GM18873 (cell line): ENCODE results near the gene VPS41.

ENCODE experiments used
- ATAC-seq: cut with Tn5 transposase; IDR thresholded peaks from one replicate; pipeline ENCODE4 v1.9.1; 2021; ENCODE audit warnings: mild to moderate bottlenecking, moderate library complexity, moderate number of reproducible peaks; ENCODE audit not compliant: unreplicated experiment, low FRiP score

Gene VPS41

DNA sequence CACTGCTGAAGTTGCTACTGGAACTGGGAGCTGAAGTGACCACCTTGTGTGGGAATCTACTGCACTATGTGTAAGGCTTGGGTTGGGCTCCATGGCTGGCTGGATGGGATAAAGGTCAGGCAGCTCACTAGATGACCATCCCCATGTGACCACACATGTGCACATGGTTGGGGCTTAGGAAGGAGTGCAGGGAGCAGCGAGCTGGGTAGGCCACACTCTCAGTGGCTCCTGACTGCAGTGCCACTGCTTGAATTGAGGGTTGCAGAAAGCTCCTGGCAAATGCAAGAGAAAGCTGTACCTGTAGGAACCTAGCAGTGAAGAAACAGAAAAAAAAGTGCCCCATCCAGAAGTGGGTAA lies 230.3 kb downstream of the VPS41 start:
- ATAC-seq, result no peak

DNA sequence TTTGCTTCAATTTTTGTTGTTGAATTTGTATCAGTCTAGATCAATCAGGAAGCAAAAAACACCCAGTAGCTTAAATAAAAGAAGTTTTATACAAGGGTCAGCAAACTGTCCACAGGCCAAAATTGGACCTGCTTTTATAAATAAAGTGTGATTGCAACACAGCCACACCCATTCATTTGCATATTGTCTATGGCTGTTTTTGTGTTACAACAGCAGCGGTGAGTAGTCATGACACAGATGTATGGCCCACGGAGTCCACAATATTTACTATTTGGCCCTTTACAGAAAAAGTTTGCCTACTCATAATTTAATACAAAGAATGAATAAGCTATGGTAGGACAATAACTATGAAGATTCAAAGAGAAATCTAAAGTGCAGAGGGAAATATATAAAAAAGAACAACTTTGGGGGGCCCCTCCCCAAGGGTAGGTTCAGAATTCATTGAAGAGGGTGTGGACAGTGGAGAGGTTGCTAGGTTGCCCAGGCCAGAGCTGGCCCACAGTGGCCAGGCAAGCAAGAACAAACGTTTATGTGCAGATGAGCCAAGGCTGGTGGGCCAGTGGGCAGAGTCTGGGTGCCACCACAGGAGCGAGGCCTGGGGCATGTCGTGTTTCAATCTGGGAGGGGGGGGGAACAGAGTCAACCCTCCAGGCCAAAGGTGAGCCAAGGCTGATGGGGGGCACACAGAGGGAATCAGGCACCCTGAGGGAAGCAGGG lies 230.9 kb downstream of the VPS41 start:
- no peak for ATAC-seq

DNA sequence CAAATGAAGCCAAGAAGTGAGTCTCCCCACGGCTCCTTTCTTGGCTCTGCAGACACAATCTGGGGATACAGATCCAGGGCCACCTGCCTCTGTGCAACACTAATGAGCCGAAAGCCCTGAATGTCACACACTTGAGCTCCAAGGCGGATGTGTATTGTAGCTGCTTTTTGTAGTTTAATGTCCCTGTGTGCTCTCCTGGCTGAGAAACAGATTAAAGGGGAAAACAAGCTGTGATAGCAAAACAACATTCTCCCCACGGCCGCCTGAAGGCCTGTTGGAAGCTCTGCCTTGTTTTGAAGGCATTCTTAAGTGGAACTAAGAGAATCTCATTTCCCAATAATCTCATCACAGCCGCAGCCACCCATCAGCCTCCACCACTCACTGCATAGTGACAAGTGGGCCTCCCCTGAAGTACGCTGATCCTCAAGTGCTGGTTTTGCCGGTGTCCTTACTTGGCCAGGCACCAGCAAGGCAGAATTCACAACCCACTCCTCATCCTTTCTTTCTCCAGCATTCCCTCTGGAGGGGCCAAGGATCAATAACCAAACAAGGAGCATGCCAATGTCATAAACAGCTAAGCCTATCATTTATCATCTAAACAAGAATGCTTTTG lies 233.4 kb downstream of the VPS41 start:
- ATAC-seq, result no peak

DNA sequence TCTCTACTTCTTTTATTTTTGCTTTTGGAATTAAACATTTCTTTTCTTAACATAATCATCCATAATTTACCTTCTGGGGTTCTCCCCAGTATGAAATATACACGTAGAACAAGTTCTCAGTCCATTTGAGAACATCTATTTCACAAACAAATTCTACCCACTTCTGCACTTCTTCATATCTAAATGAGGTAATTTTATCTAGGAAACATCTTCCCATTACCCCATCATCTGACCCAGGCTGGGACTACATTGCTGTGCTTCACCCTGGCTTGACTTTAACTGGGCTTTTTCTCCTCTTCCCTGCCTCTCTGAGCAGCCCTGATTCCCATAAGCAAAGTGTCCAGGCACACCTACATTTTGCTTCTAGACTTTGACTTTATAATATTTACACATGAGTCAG lies 234.5 kb downstream of the VPS41 start:
- ATAC-seq, result no peak

DNA sequence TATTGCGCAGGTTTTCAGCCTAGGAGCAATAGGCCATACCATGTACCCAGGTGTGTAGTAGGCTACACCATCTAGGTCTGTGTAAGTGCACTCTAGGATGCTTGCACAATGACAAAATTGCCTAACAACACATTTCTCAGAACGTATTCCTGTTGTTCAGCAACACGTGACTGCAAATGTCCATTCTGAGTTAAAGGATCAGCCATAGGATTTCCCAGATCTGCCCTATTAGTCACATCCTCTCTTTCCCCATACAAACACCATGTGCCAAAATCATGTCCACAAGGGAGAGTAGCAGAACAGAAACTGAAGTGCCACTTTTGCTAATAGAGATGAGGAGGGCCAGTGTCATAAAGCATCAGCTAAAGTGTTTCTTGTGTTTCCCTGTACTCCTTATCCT lies 235.2 kb downstream of the VPS41 start:
- ATAC-seq, result no peak
